ENCODE results near the gene CR1. TPM values are rescaled to one million over a fixed set of nuclear protein-coding genes. Genes with fewer than 3 reads are reported as not detected.
"Not testable (repeated sequence)": the region's sequence is repeated elsewhere in the genome, so short reads cannot be mapped to it uniquely, and the experiment has no call there.

The CR1 gene
- total and polyA plus RNA-seq, 4 donors: 0.22 to 4.0 (median 0.69) TPM

DNA sequence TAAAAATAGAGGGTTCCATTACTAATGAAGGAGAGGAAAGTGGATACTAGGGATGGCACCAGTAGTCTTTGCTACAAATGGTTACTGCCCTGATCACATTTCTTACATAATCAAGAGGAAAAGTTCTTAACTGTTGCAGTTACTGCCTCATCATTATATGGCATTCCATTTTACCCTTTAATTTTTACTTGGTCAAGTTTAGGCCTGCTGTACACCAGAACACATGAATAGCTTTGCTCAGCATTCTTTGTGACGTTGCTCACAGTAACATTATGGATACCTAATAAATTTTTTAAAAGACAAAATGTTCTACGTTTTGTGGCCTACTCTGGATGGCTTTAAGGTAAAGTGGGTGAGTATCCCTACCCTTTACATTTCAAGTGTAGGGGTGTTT is 110.4 kb downstream of the CR1 start:
- no peak for DNase-seq (ENCODE audit: low read depth in 4 of 6, low spot score in 6 of 6)

DNA sequence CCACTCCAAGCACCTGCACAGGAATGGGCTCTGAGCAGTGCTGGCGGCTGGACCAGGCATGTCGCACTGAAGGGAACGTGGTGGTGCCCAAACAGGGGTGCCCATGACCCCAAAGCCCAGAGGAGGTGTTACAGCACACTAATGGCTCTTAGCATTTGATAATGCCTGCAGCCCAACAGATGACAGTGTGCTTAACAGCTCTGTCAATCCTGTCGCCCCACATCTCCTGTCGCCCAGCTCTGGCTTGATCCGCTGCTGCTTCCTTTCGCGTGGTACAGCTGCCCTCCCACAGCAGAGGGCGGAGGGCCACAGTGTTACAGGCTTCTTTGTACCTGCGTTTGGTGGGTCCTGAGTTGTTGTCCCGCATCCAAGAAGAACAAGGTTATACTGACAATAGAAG is 116.8 kb downstream of the CR1 start:
- H3K4me3 ChIP-seq (ENCODE audit: low read depth, low read length): no peak overlapping the region
- 87% methylated on average over 11 of the region's 11 CpGs for WGBS (ENCODE audit: insufficient coverage)
- no peak for DNase-seq (ENCODE audit: low read depth in 4 of 6, low spot score in 6 of 6)
- no peaks in the 10 kb centered on the region for H3K36me3 ChIP-seq (ENCODE audit: control insufficient read depth, insufficient read depth, low read length)
- H3K4me1 ChIP-seq (ENCODE audit: control insufficient read depth, insufficient read depth, low read length): no peaks in the 10 kb centered on the region
- H3K27ac ChIP-seq (ENCODE audit: low read depth, low read length): no peak overlapping the region
- no peaks in the 10 kb centered on the region for H3K27me3 ChIP-seq (ENCODE audit: control insufficient read depth, insufficient read depth, low read length)
- H3K9me3 ChIP-seq (ENCODE audit: control insufficient read depth, insufficient read depth, low read length): no peaks in the 10 kb centered on the region

More for the DNA sequence above, 110.4 kb downstream of the CR1 start:
- Histone ChIP-seq H3K4me3 (ENCODE audit: low read depth, low read length) (no peak overlapping the region), H3K27ac (ENCODE audit: low read depth, low read length) (no peak overlapping the region), H3K9me3 (ENCODE audit: control insufficient read depth, insufficient read depth, low read length) (no peaks in the 10 kb centered on the region), H3K36me3 (ENCODE audit: control insufficient read depth, insufficient read depth, low read length) (no peaks in the 10 kb centered on the region), H3K4me1 (ENCODE audit: control insufficient read depth, insufficient read depth, low read length) (no peaks in the 10 kb centered on the region), H3K27me3 (ENCODE audit: control insufficient read depth, insufficient read depth, low read length) (no peaks in the 10 kb centered on the region)
- no CpG with 5 or more reads among the region's 2 CpGs for WGBS (ENCODE audit: insufficient coverage)

DNA sequence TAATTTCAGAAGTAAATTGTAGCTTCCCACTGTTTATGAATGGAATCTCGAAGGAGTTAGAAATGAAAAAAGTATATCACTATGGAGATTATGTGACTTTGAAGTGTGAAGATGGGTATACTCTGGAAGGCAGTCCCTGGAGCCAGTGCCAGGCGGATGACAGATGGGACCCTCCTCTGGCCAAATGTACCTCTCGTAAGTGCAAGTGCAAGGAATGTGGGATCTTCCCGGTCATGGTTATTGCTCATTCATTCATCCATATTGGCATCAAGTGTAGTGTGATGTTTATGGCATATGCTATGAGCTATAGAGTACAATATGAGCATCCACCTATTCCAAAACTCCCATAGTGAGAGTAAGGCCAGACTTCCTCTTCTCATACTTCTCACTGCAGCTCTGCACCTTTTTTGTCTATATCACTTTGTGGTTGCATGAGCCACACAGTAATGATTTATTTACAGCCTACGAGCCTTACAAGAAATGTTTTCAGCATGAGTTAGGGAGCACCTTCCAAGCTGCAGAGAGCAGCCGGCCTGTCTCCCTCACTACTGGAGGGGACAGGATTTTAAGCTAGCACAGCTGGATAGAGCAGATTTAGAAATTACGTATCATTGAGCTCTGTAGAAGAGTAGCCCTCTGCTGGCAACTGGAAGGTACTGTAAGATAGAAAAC is 124.0 kb downstream of the CR1 start:
- H3K4me3 ChIP-seq (ENCODE audit: low read depth, low read length): no peak overlapping the region
- peak in 4 of 6 donors; percentile 10 to 90 (median 52) for DNase-seq (ENCODE audit: low read depth in 4 of 6, low spot score in 6 of 6)
- 50% methylated on average over 2 of the region's 7 CpGs for WGBS (ENCODE audit: insufficient coverage)

DNA sequence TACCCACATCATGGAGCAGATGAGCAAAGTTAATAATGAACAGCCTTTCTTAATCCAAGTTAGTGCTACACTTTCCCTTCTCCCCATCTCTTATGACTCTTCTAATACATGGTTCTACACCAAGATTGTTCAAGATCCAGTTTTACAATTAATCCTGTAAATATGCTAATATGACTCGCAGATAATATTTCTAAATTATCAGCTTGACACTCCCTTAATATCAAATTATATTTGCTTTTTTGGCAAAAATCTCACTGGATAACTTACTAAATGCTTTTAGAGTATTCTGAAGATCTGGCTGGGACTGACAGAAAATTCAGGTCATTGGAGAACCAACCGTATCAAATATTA is 124.6 kb downstream of the CR1 start:
- H3K4me1 ChIP-seq (ENCODE audit: control insufficient read depth, insufficient read depth, low read length): no peaks in the 10 kb centered on the region
- H3K27ac ChIP-seq (ENCODE audit: low read depth, low read length): no peak overlapping the region
- WGBS (ENCODE audit: insufficient coverage): no CpG with 5 or more reads among the region's 2 CpGs
- no peaks in the 10 kb centered on the region for H3K36me3 ChIP-seq (ENCODE audit: control insufficient read depth, insufficient read depth, low read length)
- no peak for DNase-seq (ENCODE audit: low read depth in 4 of 6, low spot score in 6 of 6)
- H3K4me3 ChIP-seq (ENCODE audit: low read depth, low read length): no peak overlapping the region
- no peaks in the 10 kb centered on the region for H3K27me3 ChIP-seq (ENCODE audit: control insufficient read depth, insufficient read depth, low read length)
- no peaks in the 10 kb centered on the region for H3K9me3 ChIP-seq (ENCODE audit: control insufficient read depth, insufficient read depth, low read length)

More for the DNA sequence above, 124.0 kb downstream of the CR1 start:
- H3K27me3 ChIP-seq (ENCODE audit: control insufficient read depth, insufficient read depth, low read length): no peaks in the 10 kb centered on the region
- H3K4me1 ChIP-seq (ENCODE audit: control insufficient read depth, insufficient read depth, low read length): no peaks in the 10 kb centered on the region
- H3K9me3 ChIP-seq (ENCODE audit: control insufficient read depth, insufficient read depth, low read length): no peaks in the 10 kb centered on the region
- H3K27ac ChIP-seq (ENCODE audit: low read depth, low read length): no peak overlapping the region
- no peaks in the 10 kb centered on the region for H3K36me3 ChIP-seq (ENCODE audit: control insufficient read depth, insufficient read depth, low read length)

DNA sequence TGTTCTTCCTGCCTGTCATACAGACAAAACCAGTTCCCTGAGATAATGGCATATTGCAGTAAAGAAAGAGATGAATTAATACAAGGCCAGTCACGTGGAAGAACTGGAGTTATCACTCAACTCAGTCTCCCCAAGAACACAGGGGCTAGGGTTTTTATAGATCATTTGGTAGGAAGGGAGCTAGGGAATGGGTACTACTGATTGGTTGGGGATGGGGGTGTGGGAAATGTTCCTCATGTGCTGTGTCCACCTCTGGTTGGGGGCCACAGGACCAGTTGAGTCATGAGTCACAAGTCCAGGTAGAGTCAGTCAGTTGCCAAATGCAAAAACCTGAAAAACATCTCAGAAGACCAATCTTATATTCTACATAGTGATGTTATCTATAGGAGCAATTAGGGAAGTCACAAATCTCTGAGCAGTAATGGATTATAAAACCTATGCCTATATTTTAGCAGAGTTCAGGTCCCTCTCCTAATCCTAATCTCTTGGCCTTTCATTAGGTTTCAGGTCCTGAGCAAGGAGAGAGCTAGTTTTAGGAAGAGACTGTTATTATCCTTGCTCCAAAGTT is 129.6 kb downstream of the CR1 start:
- not testable (repeated sequence) for H3K4me1 ChIP-seq (ENCODE audit: control insufficient read depth, insufficient read depth, low read length); H3K4me3 ChIP-seq (ENCODE audit: low read depth, low read length); H3K9me3 ChIP-seq (ENCODE audit: control insufficient read depth, insufficient read depth, low read length); H3K27me3 ChIP-seq (ENCODE audit: control insufficient read depth, insufficient read depth, low read length); H3K27ac ChIP-seq (ENCODE audit: low read depth, low read length); H3K36me3 ChIP-seq (ENCODE audit: control insufficient read depth, insufficient read depth, low read length); DNase-seq (ENCODE audit: low read depth in 4 of 6, low spot score in 6 of 6)
- WGBS (ENCODE audit: insufficient coverage): no CpG with 5 or more reads among the region's 1 CpG

DNA sequence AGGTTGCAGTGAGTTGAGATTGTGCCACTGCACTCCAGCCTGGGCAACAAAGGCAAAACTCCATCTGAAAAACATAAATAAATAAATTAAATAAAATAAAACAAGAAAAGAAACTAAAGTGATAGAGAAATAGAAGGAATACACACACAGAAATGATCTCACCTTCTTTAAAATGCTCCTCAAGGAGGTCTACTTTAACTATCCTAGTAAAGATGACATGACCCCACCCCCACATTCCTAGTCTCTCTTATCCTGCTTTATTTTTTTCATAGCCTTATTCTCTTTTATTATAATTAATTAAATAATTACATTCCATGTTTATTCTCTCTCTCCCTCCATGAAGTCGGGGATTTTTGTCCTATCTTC is 131.0 kb downstream of the CR1 start:
- Histone ChIP-seq H3K36me3 (ENCODE audit: control insufficient read depth, insufficient read depth, low read length) (no peaks in the 10 kb centered on the region), H3K27me3 (ENCODE audit: control insufficient read depth, insufficient read depth, low read length) (no peaks in the 10 kb centered on the region), H3K4me1 (ENCODE audit: control insufficient read depth, insufficient read depth, low read length) (no peaks in the 10 kb centered on the region), H3K9me3 (ENCODE audit: control insufficient read depth, insufficient read depth, low read length) (no peaks in the 10 kb centered on the region), H3K4me3 (ENCODE audit: low read depth, low read length) (no peak overlapping the region), H3K27ac (ENCODE audit: low read depth, low read length) (no peak overlapping the region)
- no peak for DNase-seq (ENCODE audit: low read depth in 4 of 6, low spot score in 6 of 6)
- WGBS (ENCODE audit: insufficient coverage): no CpG with 5 or more reads among the region's 1 CpG

DNA sequence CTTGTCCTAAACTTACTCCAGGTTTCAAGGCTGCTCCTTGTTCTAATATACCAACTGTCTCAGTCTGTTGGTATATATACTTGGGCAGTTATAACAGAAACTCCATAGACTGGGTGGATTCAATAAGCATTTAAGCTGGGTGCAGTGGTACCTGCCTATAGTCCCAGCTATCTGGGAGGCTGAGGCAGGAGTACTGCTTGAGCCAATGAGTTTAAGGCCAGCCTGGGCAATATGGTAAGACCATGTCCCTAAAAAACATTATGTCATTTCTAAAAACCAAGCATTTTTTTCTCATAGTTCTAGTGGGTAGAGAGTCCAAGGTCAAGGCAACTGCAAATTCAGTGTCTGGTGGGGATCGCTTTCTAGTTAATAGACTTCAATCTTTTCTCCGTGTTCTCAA is 131.5 kb downstream of the CR1 start:
- no peaks in the 10 kb centered on the region for H3K27me3 ChIP-seq (ENCODE audit: control insufficient read depth, insufficient read depth, low read length)
- H3K9me3 ChIP-seq (ENCODE audit: control insufficient read depth, insufficient read depth, low read length): no peaks in the 10 kb centered on the region
- no peak overlapping the region for H3K4me3 ChIP-seq (ENCODE audit: low read depth, low read length)
- WGBS (ENCODE audit: insufficient coverage): 100% methylated on average over 2 of the region's 2 CpGs
- DNase-seq (ENCODE audit: low read depth in 4 of 6, low spot score in 6 of 6): no peak
- H3K36me3 ChIP-seq (ENCODE audit: control insufficient read depth, insufficient read depth, low read length): no peaks in the 10 kb centered on the region
- H3K4me1 ChIP-seq (ENCODE audit: control insufficient read depth, insufficient read depth, low read length): no peaks in the 10 kb centered on the region
- no peak overlapping the region for H3K27ac ChIP-seq (ENCODE audit: low read depth, low read length)

DNA sequence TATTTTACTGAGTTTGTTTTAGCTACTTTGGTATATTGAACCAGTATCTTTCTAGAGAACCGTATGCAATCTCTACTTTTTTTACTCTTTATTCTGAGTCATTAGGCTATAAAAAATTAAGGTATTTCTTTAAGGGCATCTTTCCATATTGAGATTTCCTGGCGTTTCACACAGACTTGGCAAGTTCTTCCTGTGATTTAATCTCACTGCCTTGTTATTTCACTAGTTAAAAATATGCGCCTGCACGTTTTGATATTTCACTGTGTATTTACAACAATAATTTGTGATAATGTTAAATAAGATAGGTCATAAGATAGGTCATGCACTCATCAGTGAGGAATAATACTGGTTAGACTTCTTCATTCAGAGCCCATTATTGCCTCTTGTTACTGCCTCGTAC is 132.8 kb downstream of the CR1 start:
- no peaks in the 10 kb centered on the region for H3K36me3 ChIP-seq (ENCODE audit: control insufficient read depth, insufficient read depth, low read length)
- H3K4me1 ChIP-seq (ENCODE audit: control insufficient read depth, insufficient read depth, low read length): no peaks in the 10 kb centered on the region
- H3K27ac ChIP-seq (ENCODE audit: low read depth, low read length): no peak overlapping the region
- no peaks in the 10 kb centered on the region for H3K9me3 ChIP-seq (ENCODE audit: control insufficient read depth, insufficient read depth, low read length)
- no peaks in the 10 kb centered on the region for H3K27me3 ChIP-seq (ENCODE audit: control insufficient read depth, insufficient read depth, low read length)
- H3K4me3 ChIP-seq (ENCODE audit: low read depth, low read length): no peak overlapping the region
- WGBS (ENCODE audit: insufficient coverage): no CpG with 5 or more reads among the region's 5 CpGs
- peak in 1 of 6 donors; percentile 38 for DNase-seq (ENCODE audit: low read depth in 4 of 6, low spot score in 6 of 6)

DNA sequence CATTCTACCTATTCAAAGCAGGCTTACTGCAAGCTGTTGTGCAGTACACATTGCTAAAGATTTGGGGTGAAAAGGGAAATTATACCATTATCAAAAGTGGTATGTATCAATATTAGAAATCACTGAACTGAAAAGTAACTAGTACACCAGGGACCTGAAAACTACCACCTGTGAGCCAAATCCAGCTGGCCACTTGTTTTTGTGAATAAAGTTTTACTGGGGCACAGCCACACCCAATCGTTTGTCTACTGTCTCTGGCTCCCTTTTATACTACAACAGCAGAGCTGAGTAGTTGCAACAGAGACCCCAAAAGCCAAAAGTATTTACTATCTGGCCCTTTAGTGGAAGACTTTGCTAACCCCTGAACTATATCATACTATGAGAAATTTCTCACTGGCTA is 135.2 kb downstream of the CR1 start:
- DNase-seq (ENCODE audit: low read depth in 4 of 6, low spot score in 6 of 6): no peak
- no peaks in the 10 kb centered on the region for H3K4me1 ChIP-seq (ENCODE audit: control insufficient read depth, insufficient read depth, low read length)
- WGBS (ENCODE audit: insufficient coverage): 60% methylated on average over 1 of the region's 1 CpG
- no peak overlapping the region for H3K27ac ChIP-seq (ENCODE audit: low read depth, low read length)
- H3K36me3 ChIP-seq (ENCODE audit: control insufficient read depth, insufficient read depth, low read length): no peaks in the 10 kb centered on the region
- no peaks in the 10 kb centered on the region for H3K27me3 ChIP-seq (ENCODE audit: control insufficient read depth, insufficient read depth, low read length)
- H3K9me3 ChIP-seq (ENCODE audit: control insufficient read depth, insufficient read depth, low read length): no peaks in the 10 kb centered on the region
- H3K4me3 ChIP-seq (ENCODE audit: low read depth, low read length): no peak overlapping the region

DNA sequence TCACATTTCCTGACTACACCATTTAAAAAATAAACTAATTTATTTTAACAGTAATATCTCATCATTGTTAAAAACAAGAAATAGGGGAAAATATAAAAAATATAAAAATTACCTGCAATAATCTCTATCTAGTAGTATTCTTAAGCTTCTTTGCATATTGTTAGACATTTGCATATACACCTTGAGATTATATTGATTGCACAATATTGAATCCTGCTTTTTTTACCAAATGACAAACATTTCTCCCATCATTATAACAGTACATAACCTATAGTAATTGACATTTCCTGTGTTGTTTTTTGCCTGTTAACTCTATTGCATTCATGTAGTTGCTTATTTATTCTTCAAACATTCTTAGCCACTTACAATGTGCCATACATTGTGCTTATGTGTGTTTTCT is 137.3 kb downstream of the CR1 start:
- Histone ChIP-seq H3K27ac (ENCODE audit: low read depth, low read length) (no peak overlapping the region), H3K9me3 (ENCODE audit: control insufficient read depth, insufficient read depth, low read length) (no peaks in the 10 kb centered on the region), H3K36me3 (ENCODE audit: control insufficient read depth, insufficient read depth, low read length) (no peaks in the 10 kb centered on the region), H3K27me3 (ENCODE audit: control insufficient read depth, insufficient read depth, low read length) (no peaks in the 10 kb centered on the region), H3K4me3 (ENCODE audit: low read depth, low read length) (no peak overlapping the region), H3K4me1 (ENCODE audit: control insufficient read depth, insufficient read depth, low read length) (no peaks in the 10 kb centered on the region)
- no peak for DNase-seq (ENCODE audit: low read depth in 4 of 6, low spot score in 6 of 6)

Data from spinal cord (tissue), 10 donors.